Gastroesophageal sphincter (tissue), 3 donors: ENCODE results near the gene DNAH9.

ENCODE experiments used
- CTCF ChIP-seq, 4 experiments: fragments of 200-600 bp in 2 of 4; fragments of 450-650 bp in 2 of 4; sonication (generic) in 1 of 4; IDR thresholded peaks; one replicate each; pipeline ENCODE4 v1.5.1; 2017 to 2019; ENCODE audit warnings: antibody characterized with exemption in 4 of 4, mild to moderate bottlenecking in 2 of 4, moderate library complexity in 2 of 4
- POLR2A ChIP-seq, 2 donors: fragments of 450-650 bp; IDR thresholded peaks; one replicate each; pipeline ENCODE4 v1.6.1; 2017; ENCODE audit warnings: antibody characterized with exemption in 2 of 2, mild to moderate bottlenecking in 2 of 2, moderate library complexity in 1 of 2
- POLR2AphosphoS5 ChIP-seq: sonication (generic); formaldehyde crosslinking; IDR thresholded peaks from one replicate; pipeline ENCODE4 v1.6.1; 2017; ENCODE audit warnings: antibody characterized with exemption

- TF ChIP-seq POLR2AphosphoS5 = no peak
- TF ChIP-seq CTCF (IDR thresholded peaks at IDR 0.05) = no peak
- no peak for TF ChIP-seq POLR2A (IDR thresholded peaks at IDR 0.05)
Measured at GRCh38 chr17:11825572-11826209, 227.4 kb downstream of the DNAH9 start.
